ENCODE measurements around the gene ERBB4.

ERBB4 gene

DNA sequence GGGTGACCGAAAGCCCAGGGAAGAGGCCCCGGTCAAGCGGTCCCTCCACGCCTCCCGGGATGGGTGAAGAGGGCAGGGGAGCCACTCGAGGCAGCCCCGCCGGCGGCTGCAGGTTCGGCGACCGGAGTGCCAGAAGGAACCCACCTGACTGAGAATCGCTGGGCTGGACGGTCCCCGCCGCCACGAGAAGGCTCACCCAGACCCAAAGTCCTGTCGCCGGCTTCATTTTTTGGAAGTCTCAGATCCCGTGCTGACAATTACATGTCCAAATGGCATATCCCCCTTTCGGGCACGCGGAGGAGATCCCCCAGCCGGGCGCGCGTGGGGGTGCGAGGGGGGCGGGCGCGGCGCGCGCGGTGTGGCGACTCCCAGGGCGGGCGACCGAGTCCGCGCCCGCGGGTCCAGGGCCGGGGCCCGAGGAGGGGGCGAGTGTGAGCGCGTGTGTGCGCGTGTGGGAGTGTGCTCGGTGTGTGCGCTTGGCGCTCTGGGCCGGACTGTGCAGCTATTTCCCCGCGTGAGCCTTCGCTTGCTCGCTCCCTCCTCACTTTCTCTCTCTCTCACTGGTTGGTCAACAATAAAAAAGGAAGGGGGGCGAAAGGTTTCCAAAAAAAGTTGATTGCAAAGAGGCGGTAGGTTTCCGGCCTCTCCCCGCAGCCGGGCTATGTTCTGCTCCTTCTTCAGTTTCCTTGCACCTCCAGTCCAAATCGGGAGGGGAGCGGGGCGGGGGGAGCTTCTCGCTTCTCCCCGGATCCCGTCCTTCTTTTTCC lies at the start of gene ERBB4:
Gene ERBB4, minus strand, starts transcription at position 498 of the 767 bp plus-strand sequence. Its CDS starts 272 bp downstream, at position 226.
- TF ChIP-seq EZH2phosphoT487 (IDR thresholded peaks at IDR 0.05; ENCODE audit: borderline replicate concordance, low read length) = no peak
- TF ChIP-seq, protein P1, sequence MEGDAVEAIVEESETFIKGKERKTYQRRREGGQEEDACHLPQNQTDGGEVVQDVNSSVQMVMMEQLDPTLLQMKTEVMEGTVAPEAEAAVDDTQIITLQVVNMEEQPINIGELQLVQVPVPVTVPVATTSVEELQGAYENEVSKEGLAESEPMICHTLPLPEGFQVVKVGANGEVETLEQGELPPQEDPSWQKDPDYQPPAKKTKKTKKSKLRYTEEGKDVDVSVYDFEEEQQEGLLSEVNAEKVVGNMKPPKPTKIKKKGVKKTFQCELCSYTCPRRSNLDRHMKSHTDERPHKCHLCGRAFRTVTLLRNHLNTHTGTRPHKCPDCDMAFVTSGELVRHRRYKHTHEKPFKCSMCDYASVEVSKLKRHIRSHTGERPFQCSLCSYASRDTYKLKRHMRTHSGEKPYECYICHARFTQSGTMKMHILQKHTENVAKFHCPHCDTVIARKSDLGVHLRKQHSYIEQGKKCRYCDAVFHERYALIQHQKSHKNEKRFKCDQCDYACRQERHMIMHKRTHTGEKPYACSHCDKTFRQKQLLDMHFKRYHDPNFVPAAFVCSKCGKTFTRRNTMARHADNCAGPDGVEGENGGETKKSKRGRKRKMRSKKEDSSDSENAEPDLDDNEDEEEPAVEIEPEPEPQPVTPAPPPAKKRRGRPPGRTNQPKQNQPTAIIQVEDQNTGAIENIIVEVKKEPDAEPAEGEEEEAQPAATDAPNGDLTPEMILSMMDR (IDR thresholded peaks at IDR 0.05; ENCODE audit: low read depth, low read length, poor library complexity, severe bottlenecking) = no peak
- Histone ChIP-seq H4K20me1 (ENCODE audit: control insufficient read depth, insufficient read depth, low read depth, low read length) (no peaks in the 10 kb centered on the region), H3K9me3 (ENCODE audit: control insufficient read depth, insufficient read depth, low read length) (no peaks in the 10 kb centered on the region), H3K9me2 (replicated peaks; ENCODE audit: control insufficient read depth, low read length) (no peaks in the 10 kb centered on the region), H3K79me2 (ENCODE audit: control insufficient read depth, low read length) (no peaks in the 10 kb centered on the region), H3F3A (ENCODE audit: control insufficient read depth, insufficient read depth) (no peaks in the 10 kb centered on the region), H3K27me3 (ENCODE audit: control insufficient read depth, low read length) (peaks cover 9% of the 10 kb centered on the region; the same call in 1 of the 2 replicates), H3K4me1 (ENCODE audit: control insufficient read depth, low read length) (no peaks in the 10 kb centered on the region), H3K4me3 (ENCODE audit: low read length) (no peak within 1 kb of the TSS), H3K36me3 (ENCODE audit: control insufficient read depth, low read length) (no peaks in the 10 kb centered on the region), H3K4me2 (ENCODE audit: low read length) (no peak within 1 kb of the TSS), H3K27ac (ENCODE audit: low read depth, low read length) (no peak within 1 kb of the TSS)

- Histone ChIP-seq H3K9me2 (replicated peaks; ENCODE audit: control insufficient read depth, low read length) (no peaks in the 10 kb centered on the region; the same call in 1 of the 2 replicates), H3K27ac (ENCODE audit: low read depth, low read length) (no peak overlapping the region), H3K27me3 (ENCODE audit: control insufficient read depth, low read length) (no peaks in the 10 kb centered on the region), H3K9me3 (ENCODE audit: control insufficient read depth, insufficient read depth, low read length) (no peaks in the 10 kb centered on the region), H3F3A (ENCODE audit: control insufficient read depth, insufficient read depth) (no peaks in the 10 kb centered on the region), H3K4me1 (ENCODE audit: control insufficient read depth, low read length) (no peaks in the 10 kb centered on the region), H3K36me3 (ENCODE audit: control insufficient read depth, low read length) (no peaks in the 10 kb centered on the region), H3K4me3 (ENCODE audit: low read length) (no peak overlapping the region), H3K4me2 (ENCODE audit: low read length) (no peak overlapping the region), H3K79me2 (ENCODE audit: control insufficient read depth, low read length) (no peaks in the 10 kb centered on the region), H4K20me1 (ENCODE audit: control insufficient read depth, insufficient read depth, low read depth, low read length) (no peaks in the 10 kb centered on the region)
- TF ChIP-seq EZH2phosphoT487 (IDR thresholded peaks at IDR 0.05; ENCODE audit: borderline replicate concordance, low read length) = no peak
- TF ChIP-seq, protein P1 (IDR thresholded peaks at IDR 0.05; ENCODE audit: low read depth, low read length, poor library complexity, severe bottlenecking) = no peak
Observed at GRCh38 chr2:212580117-212580516, 41.5 kb upstream of the ERBB4 start.

DNA sequence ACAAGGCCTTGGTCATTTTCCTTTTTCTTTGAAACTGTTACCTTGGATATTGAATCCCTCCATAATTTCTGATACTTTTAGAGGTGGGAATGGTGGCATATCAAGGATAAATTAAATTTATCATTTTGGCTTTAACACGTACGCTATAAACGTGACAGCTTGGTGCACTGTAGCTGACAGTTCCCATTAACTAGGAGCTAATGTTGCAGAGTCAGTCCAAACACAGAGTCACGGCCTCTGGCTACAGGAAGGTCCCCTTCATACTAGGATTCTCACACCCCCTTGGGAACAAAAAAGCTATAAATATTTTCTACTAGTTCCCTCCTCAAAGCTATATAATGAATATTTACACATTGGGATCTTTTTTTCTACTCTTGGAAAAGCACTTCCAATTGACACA lies 17.7 kb upstream of the ERBB4 start:
- Histone ChIP-seq H3K9me2 (replicated peaks; ENCODE audit: control insufficient read depth, low read length) (no peaks in the 10 kb centered on the region), H4K20me1 (ENCODE audit: control insufficient read depth, insufficient read depth, low read depth, low read length) (no peaks in the 10 kb centered on the region), H3F3A (ENCODE audit: control insufficient read depth, insufficient read depth) (no peaks in the 10 kb centered on the region), H3K79me2 (ENCODE audit: control insufficient read depth, low read length) (no peaks in the 10 kb centered on the region), H3K27ac (ENCODE audit: low read depth, low read length) (no peak overlapping the region), H3K4me1 (ENCODE audit: control insufficient read depth, low read length) (no peaks in the 10 kb centered on the region), H3K36me3 (ENCODE audit: control insufficient read depth, low read length) (no peaks in the 10 kb centered on the region), H3K4me2 (ENCODE audit: low read length) (no peak overlapping the region), H3K4me3 (ENCODE audit: low read length) (no peak overlapping the region), H3K27me3 (ENCODE audit: control insufficient read depth, low read length) (no peaks in the 10 kb centered on the region), H3K9me3 (ENCODE audit: control insufficient read depth, insufficient read depth, low read length) (no peaks in the 10 kb centered on the region)
- no peak for TF ChIP-seq EZH2phosphoT487 (IDR thresholded peaks at IDR 0.05; ENCODE audit: borderline replicate concordance, low read length)
- TF ChIP-seq, protein P1 (IDR thresholded peaks at IDR 0.05; ENCODE audit: low read depth, low read length, poor library complexity, severe bottlenecking) = no peak

Data from DOHH2 (cell line).